HPDE6-E6E7 (cell line): ENCODE data around the gene DUSP22.

Experiments
- DNase-seq: peaks from one replicate; pipeline ENCODE4 v3.0.0; 2011; ENCODE audit warnings: missing footprints; ENCODE audit errors: extremely low spot score

Gene DUSP22

DNA sequence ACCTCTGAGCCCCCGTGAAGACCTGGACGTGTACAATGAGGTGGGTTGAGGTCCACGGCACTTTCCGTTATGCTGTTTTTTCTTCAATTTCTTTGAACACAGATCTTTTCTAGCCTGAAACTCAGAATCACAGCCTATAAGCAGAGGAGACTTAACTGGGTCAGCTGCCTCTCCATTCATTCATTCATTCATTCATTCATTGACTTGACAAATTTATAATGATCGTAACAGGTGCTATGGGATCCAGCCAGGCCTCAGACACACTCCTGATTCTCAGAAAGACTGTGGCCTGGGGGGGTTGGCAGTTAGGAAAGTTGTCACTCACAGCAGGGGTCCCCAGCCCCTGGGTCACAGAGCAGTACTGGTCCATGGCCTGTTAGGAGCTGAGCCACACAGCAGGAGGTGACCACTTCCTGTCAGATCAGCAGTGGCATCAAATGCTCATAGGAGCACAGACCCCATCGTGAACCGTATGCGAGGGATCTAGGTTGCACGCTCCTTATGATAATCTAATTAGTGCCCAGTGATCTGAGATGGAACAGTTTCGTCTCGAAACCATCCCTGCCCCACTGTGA lies 60.7 kb downstream of the DUSP22 start:
- no peak for DNase-seq

- no peak for DNase-seq
Measured at GRCh38 chr6:353642-354614, 61.6 kb downstream of the DUSP22 start.

DNA sequence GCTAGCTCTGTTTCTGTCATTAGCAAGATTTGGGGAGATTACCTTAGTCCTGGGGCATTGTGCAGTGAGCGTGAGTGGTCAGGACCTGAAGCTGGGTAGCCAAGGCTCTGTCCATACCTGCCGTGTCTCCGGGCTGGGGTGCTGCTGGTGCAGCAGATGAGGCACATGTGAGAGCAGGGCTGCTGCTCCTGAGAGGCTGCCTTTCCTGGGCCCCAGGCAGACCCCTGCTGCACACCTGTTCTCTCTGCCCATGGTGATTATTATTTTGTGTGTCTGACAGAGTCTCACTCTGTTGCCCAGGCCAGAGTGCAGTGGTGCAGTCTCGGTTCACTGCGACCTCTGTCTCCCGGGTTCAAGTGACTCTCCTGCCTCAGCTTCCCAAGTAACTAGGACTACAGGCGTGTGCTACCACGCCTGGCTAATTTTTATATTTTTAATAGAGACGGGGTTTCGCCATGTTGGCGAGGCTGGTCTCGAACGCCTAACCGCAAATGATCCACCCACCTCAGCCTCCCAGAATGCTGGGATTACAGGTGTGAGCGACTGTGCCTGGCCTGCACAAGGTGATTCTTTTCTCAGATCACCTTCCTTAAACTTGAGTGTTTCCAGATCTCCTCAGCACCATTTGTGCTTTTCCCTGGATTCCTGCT lies 62.5 kb downstream of the DUSP22 start:
- no peak for DNase-seq

DNA sequence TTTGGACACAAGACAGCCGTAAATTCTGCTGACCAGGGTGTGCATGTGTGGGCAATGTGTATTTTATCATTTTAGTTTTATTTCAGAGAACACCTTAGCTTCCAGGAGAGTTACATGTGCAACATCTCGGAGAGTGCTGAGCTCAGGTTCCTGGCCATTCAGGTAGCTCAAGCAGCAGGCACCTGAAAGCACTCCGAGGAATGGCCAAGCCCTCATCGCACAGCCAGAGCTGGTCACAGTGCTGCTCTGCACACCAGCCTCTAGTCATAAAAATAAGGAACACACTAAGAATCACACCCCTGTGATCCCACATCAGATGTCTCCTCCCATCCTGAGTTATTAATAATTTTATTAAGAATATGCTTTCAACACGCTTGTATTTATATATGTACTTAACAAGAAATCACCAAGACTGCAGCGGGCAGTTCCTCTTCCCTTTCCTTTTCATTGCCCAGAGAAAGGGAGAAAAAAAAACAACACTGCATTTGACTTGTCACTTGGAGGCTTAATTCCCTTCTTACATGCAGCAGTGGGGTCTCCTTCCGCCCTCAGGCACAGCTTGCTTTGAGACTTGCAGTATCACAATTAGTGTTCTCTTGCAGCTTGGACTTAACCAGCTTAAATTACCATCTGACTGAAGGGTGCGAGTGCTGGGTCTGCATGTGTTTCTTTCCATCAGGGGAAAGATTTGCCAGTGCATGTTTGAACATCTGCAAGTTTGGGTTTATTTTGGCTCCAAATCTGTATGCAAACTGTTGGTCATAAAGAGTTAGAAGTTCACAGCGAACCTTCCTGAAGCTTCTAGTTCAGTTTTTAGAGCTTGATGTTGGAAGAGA lies 63.3 kb downstream of the DUSP22 start:
- DNase-seq: no peak

GRCh38 chr6:356828-357251 lies 64.6 kb downstream of the DUSP22 start:
- no peak for DNase-seq

DNA sequence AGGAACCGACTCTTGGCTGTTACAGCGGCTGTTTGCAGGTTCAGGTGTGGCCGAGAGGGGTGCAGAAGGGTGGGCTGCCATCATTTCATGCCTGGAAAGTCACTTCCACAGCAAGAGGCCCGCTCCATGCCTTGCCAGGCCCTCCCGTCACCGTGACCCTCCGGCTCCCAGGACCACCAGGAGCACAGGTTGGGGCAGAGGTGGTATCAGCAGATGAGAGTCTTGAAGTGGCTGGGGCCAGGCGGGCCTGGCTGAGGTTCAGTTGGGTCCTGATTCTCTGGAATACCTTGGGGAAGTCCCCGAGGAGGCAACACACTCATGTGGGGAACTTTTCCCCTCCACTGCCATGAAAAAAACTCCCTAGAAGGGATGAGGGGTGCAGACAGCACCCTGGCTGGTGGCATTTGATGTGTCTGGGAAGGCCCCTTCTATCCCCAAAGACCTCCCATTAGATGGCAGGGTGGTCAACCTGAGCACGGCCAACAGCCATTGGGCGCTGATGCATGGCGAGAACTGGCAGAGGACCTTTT lies 65.0 kb downstream of the DUSP22 start:
- DNase-seq: no peak

GRCh38 chr6:357791-358341 lies 65.6 kb downstream of the DUSP22 start:
- DNase-seq: no peak

DNA sequence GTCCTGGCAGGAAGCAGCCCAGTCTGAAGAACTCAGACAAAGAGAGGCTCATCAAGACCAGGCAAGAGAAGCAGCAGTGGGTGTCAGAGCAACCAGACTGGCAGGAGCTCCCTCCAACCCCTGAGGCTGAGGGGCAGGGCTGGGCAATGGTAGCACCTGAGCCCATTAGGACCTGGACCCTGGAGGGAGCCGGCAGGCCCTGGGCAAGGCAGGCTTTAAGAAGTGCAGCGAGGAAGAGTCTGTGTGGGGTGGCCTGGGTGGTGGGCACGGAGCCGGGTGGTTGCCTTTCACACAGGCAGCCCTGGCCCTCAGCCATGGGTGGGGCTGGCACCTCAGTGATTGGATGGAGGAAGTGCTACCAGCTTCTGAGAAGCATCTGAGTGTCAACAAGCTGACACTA lies 66.1 kb downstream of the DUSP22 start:
- DNase-seq: no peak

DNA sequence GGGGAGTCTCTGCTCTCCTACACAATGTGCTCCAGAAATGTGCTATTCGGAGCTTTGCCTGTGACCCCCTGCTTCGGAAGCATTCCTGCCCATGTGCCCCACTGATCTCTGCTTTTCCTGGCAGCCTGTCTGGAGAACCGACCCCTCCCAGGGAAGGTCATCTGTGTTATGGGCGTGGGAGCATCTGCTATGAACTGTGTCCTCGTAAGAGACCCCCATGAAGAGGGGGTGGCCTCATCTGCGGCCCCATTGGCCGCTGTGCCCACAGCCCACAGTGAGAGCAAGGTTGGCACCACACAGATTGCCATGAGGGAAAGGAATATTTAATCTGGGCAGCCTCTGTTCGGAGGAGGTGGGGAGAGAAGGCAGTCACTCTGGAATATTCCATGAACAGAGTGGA lies 66.6 kb downstream of the DUSP22 start:
- no peak for DNase-seq

DNA sequence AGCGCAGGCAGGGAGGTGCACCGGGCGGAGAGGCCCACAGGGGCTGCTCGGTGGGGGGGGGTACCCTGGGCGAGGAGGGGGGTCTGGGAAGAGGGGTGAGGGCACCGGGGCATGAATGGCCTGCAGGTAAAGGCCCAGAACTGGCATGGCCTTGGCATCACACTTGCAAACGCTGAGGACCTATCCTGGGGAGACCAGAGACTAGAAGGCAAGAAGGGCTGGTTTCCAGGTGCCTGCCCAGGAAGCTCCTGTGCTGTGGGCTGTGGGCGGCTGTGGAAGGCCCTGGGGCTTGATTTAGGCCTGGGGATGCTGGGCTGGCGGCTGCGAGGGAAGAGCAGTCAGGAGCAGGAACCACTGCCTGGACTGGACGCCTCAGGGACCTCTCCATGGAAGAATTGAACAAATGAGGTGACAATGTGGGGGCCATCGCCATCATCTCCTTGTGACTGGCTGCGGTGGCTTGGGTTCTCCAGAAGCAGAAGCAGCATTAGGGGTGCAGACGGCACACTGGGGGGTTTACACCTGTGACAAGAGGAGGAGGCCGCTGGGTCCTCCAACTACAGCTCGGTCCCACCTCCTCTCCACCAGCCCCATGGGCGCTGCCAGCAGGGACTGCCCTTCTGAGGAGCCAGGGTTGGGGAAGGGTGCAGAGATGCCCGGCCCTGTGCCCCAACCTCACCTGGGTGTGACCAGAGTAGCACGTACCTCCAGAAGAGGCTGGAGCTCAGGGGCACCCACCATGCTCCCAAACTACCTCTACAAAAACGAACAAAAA lies 67.2 kb downstream of the DUSP22 start:
- no peak for DNase-seq

GRCh38 chr6:360349-360748 lies 68.1 kb downstream of the DUSP22 start:
- DNase-seq: no peak

DNA sequence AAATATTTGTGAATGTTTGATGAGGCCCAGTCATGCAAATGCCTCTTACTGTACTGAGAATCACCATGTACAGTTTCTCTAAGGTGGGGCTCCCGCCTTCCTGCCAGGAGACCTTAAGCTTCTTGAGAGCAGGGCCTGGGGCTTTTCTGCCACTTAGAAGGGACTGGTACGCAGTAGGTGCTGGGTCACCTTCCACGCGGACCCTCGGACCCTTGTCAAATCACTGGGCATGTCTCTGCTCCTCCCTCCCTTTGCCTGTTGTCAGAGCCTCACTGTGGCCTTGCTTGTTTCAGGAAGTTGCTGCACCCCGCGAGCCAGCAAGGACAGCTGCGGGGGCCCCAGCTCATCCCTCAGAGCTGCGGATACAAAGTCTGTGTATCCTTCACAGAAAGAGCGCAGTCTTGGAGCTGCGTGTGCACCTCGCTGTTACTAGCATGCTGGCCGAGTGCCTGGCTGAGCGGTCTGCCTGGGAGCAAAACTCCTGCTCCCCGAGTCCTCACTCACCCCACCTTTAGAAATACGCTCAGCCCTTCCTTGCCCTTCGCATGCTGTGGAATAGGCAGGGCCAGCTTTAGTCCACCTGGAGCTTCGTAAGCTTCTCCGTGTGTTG lies 68.6 kb downstream of the DUSP22 start:
- no peak for DNase-seq

GRCh38 chr6:361411-362132 lies 69.3 kb downstream of the DUSP22 start:
- DNase-seq: no peak

- DNase-seq: no peak
Measured at GRCh38 chr6:362231-362923, 70.1 kb downstream of the DUSP22 start.

GRCh38 chr6:362924-363249 lies 70.6 kb downstream of the DUSP22 start:
- DNase-seq: no peak

DNA sequence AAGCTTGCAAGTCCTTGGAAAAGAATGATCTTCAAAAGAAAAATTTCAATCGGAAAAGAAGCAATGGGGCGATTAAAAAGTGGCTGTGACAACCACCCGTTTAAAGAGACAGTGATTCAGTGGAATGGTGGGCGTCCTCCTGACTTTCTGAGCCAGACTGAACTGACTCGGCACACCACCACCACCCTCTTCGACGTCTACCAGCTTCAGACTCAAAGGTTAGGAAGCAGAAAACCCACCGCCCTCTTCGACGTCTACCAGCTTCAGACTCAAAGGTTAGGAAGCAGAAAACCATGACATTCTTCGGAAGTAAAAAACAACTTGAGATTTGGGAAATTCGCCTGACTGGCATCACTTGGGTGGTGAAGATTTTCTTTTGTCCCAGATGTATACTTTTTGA lies 71.0 kb downstream of the DUSP22 start:
- no peak for DNase-seq

GRCh38 chr6:363909-364308 lies 71.6 kb downstream of the DUSP22 start:
- DNase-seq: no peak

DNA sequence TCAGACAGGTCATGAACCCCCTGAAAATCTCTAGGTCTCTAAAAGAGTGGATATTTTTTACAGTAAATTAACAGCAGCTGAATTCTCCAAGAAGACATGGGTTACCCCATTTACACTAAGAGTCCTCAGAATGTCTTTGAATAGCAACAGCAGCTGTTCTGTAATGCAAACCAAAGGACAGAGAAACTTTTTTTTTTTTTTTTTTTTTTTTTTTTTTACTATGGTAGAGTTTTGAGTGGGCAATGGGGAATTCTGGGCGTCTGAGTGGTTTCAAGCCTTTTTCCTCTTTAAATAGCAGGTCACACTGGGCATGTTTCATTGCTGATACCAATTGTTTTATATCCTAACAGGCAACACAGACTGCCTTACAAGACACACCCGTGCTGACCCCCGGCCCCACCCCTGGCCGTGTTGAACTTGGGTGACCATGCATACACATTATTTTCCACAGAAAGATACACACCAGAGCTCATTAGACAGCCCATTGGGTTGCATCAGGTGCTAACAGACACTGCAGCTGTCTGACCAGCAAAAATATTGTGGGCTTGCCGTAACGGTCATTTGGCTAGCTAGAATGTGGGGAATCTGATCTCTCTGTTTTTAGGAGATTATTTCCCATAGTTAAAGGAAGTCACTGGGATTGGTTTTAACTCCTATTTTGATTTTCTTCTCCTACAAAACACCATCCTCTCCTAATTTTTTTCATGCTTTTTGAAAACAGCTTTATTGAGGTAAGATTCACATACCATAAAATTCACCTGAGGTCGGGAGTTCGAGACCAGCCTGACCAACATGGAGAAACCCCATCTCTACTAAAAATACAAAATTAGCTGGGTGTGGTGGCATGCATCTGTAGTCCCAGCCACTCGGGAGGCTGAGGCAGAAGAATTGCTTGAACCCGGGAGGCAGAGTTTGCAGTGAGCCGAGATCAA lies 72.6 kb downstream of the DUSP22 start:
- DNase-seq: no peak
